ENCODE data around the gene SCIN. TPM values are rescaled to one million over a fixed set of nuclear protein-coding genes. Genes with fewer than 3 reads are reported as not detected.
A peak's percentile ranks its signal among the peaks of the same experiment; 100 is the strongest.

The SCIN gene
- total RNA-seq, 1 experiment from 2014 or later: 0.37 TPM

DNA sequence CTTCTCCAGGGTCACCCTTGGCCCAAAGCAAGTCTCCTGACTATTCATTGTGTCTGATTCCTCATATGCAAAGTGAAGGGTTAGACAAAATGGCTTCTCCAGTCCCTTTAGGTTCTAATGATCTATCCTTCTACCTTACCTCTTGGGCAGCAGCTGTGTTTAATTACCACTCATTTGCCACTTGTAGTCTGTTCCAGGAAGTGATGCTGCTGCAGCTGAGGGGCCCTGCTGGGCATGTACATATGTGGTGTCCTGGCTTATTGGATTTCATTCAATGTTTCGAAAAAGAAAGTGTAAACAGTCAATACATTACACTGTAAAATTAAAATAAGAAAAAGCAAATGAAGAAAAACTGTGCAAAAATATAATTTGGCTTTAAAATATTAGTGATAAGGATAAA is 36.6 kb downstream of the SCIN start:
- Histone ChIP-seq H3K27me3 (replicated peaks) (0 out of 2 replicates have a peak, but pooled peaks cover 3% of the 10 kb centered on the region), H3K36me3 (no peaks in the 10 kb centered on the region), H3K27ac (no peak overlapping the region), H3K4me3 (no peak overlapping the region), H3K9me3 (replicated peaks) (no peaks in the 10 kb centered on the region), H3K4me1 (replicated peaks) (no peaks in the 10 kb centered on the region)
- DNase-seq (ENCODE audit: low read depth in 1 of 2, low spot score in 2 of 2): no peak

DNA sequence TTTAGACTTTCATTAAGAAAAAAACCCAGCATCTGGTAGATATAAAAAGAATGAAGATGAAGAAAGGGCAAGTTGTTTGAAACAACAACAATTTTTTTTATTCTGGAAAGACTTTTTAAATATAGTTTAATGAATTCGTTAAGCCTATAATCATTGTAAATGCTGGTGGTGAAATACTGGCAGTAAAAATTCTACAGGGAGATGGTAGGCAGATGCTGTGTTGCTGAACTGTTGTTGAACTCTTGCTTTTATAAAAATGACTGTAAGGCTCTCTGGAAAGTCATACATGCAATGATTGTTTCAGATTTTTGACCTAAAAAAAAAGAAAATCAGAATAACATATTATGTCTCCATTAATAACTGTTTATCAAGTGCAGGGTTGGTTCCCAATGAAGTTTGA is 39.0 kb downstream of the SCIN start:
- Histone ChIP-seq H3K4me1 (replicated peaks) (no peaks in the 10 kb centered on the region), H3K27me3 (replicated peaks) (0 out of 2 replicates have a peak, but pooled peaks cover 3% of the 10 kb centered on the region), H3K9me3 (replicated peaks) (no peaks in the 10 kb centered on the region), H3K36me3 (no peaks in the 10 kb centered on the region), H3K27ac (no peak overlapping the region), H3K4me3 (no peak overlapping the region)
- DNase-seq (ENCODE audit: low read depth in 1 of 2, low spot score in 2 of 2): no peak

DNA sequence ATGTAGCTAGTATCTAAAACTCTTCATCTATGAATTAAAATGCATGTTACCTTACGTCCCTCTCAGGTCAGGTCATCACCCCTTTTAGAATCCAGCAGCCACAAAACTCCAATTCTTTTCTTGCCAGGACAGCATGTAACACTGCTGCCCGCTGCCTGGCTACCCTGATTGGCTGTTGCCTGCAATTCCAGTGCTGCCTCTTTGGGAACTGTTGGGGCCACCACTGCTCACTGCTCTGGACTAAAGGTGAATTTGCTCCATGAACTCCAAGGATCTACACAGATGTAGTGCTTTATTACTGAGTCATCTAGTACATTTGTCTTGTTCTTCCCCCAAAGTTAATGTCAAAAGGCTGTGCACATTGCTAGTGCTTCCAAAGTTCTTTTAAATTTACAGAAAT is 40.4 kb downstream of the SCIN start:
- Histone ChIP-seq H3K4me3 (no peak overlapping the region), H3K9me3 (replicated peaks) (no peaks in the 10 kb centered on the region), H3K27ac (no peak overlapping the region), H3K4me1 (replicated peaks) (no peaks in the 10 kb centered on the region), H3K27me3 (replicated peaks) (0 out of 2 replicates have a peak, but pooled peaks cover 3% of the 10 kb centered on the region), H3K36me3 (no peaks in the 10 kb centered on the region)
- no peak for DNase-seq (ENCODE audit: low read depth in 1 of 2, low spot score in 2 of 2)

DNA sequence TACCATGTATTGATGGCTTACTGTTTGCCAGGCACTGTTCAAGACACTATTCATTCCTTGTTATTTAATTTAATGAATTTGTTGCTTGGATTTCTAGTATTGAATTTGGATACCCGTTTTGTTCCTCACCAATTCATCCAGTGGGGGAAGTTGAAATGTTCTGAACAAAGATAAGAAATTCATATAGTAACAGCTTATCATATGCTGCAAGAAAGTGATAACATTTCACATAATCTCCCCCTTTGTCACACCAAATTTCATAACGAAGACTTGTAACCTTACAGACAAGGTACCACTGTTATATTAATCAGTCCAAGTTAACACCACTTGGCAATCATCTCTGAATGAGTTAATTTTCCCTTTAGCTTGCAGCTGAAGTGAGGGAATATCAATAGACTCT is 42.1 kb downstream of the SCIN start:
- Histone ChIP-seq H3K9me3 (replicated peaks) (no peaks in the 10 kb centered on the region), H3K36me3 (no peaks in the 10 kb centered on the region), H3K4me3 (no peak overlapping the region), H3K27ac (no peak overlapping the region), H3K4me1 (replicated peaks) (no peaks in the 10 kb centered on the region), H3K27me3 (replicated peaks) (0 out of 2 replicates have a peak, but pooled peaks cover 3% of the 10 kb centered on the region)
- DNase-seq (ENCODE audit: low read depth in 1 of 2, low spot score in 2 of 2): no peak

DNA sequence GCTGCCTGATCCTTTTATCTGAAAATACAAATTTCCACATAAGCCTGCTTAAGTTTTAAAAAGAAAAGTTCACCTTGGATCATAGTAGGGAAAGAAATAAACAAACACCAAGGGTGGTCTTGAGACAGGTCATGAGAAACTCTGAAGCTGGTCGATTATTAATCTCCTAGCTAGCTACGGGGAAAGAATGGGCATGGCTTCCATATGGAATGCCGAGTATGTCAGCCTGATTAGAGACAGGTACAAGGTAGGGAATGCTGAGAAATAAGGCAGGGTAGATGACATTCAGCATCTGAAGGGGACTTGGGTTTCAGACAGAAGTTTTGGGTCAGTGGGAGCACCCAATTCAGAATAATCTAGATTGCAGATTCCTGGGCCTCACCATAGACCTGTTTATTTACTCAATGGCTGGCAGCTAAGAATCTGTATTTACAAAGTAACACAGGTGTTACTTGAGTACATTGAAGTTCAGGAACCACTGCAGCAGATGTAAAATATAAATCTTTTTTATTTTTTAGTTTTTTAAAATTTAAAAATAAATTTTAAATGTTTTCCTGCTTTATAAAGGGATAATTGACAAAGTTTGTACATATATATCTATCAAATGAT is 49.0 kb downstream of the SCIN start:
- Histone ChIP-seq H3K36me3 (no peaks in the 10 kb centered on the region), H3K27me3 (replicated peaks) (no peaks in the 10 kb centered on the region), H3K27ac (no peak overlapping the region), H3K9me3 (replicated peaks) (no peaks in the 10 kb centered on the region), H3K4me3 (no peak overlapping the region), H3K4me1 (replicated peaks) (peaks cover 21% of the 10 kb centered on the region)
- no peak for DNase-seq (ENCODE audit: low read depth in 1 of 2, low spot score in 2 of 2)

DNA sequence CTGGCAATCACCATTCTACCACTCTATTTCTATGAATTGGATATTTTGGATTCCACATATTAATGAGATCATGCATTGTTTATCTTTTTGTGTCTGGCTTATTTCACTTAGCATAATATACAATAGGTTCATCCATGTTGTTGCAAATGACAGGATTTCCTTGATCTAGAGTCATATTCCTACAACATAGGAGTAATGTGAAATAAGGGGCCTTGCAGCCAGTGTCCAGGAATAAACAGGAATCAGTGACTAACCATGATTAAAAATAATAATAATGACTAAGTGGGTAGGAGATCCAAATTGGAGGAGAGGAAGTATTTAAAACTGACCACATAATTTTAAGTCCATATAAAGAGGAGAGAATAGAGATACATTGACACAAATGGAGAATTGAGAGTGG is 49.9 kb downstream of the SCIN start:
- no peak for DNase-seq (ENCODE audit: low read depth in 1 of 2, low spot score in 2 of 2)
- Histone ChIP-seq H3K4me3 (no peak overlapping the region), H3K36me3 (no peaks in the 10 kb centered on the region), H3K27ac (no peak overlapping the region), H3K4me1 (replicated peaks) (peaks cover 21% of the 10 kb centered on the region), H3K27me3 (replicated peaks) (no peaks in the 10 kb centered on the region), H3K9me3 (replicated peaks) (no peaks in the 10 kb centered on the region)

DNA sequence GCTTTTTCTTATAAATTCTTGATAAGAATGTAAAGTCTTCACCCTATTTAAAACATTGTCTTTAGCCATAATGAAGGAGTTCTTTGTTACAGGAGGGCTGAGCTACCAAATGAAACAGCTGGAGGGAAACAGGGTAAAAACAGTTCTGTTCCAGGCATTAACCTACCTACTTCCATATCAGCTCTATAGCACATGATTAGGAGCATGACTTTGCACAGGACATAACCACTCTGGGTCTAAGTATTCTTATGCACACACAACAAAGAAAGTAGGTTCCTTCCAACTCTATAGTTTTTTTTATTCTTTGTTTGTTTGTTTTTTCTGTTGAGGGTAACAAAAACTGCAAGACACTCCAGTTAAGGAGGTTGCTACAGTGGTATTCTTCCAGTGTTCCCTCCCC is 52.7 kb downstream of the SCIN start:
- Histone ChIP-seq H3K4me3 (no peak overlapping the region), H3K4me1 (replicated peaks) (peaks cover 21% of the 10 kb centered on the region), H3K27ac (no peak overlapping the region), H3K9me3 (replicated peaks) (no peaks in the 10 kb centered on the region), H3K27me3 (replicated peaks) (no peaks in the 10 kb centered on the region), H3K36me3 (no peaks in the 10 kb centered on the region)
- no peak for DNase-seq (ENCODE audit: low read depth in 1 of 2, low spot score in 2 of 2)

DNA sequence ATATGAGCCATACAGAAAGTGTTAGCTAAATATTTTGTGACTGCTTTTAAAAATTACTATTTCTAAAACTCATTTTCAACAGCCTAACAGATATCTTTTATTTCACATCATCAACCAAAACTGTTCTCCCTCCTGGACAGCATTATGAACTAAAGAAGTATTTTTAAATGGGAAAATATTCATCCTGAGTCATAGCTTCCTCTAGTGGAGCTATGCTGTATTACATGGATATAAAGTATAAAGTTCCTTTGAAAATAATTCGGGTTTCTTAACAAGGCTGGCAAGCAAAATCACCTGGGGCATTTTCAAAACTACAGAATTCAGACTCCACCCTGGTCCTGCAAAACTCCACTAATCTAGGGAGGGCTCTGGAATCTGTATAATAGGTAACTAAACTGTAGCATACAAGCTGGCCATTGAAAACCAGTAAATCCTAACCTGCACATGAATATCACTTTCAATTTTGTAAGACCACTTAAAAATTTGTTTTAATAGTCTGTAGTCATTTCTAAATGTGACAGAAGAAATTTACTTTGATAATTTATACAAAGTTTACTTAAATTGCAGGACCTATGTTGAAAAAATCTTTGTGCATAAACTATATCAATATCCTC is 53.5 kb downstream of the SCIN start:
- DNase-seq (ENCODE audit: low read depth in 1 of 2, low spot score in 2 of 2): peak in 1 of 2 experiments; percentile 27
- Histone ChIP-seq H3K36me3 (no peaks in the 10 kb centered on the region), H3K9me3 (replicated peaks) (no peaks in the 10 kb centered on the region), H3K4me3 (no peak overlapping the region), H3K27ac (no peak overlapping the region), H3K4me1 (replicated peaks) (peaks cover 17% of the 10 kb centered on the region), H3K27me3 (replicated peaks) (no peaks in the 10 kb centered on the region)

DNA sequence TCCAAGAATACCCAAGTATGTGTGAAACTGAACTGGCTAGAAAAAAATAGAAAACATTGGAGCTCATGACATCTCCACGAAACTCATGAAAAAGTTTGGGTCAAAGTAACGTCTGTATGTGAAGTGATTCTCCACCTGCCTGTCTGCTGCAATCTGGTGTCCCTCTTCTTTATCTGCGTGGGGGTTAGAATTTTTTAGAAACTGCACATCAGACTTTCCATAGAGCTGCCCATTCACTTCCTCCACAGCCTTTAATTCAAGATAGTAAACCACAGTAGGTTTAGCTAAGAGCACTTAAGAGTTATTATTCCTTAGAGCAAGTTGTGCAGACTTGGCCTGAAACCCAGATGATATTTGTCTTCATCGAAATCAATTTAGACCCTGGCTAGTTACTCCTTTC is 55.3 kb downstream of the SCIN start:
- no peak for DNase-seq (ENCODE audit: low read depth in 1 of 2, low spot score in 2 of 2)
- no peaks in the 10 kb centered on the region for H3K36me3 ChIP-seq
- H3K9me3 ChIP-seq (replicated peaks): no peaks in the 10 kb centered on the region
- H3K4me1 ChIP-seq (replicated peaks): peaks cover 2% of the 10 kb centered on the region; the same call in 1 of the 2 replicates
- no peak overlapping the region for H3K27ac ChIP-seq
- H3K4me3 ChIP-seq: no peak overlapping the region
- no peaks in the 10 kb centered on the region for H3K27me3 ChIP-seq (replicated peaks)

DNA sequence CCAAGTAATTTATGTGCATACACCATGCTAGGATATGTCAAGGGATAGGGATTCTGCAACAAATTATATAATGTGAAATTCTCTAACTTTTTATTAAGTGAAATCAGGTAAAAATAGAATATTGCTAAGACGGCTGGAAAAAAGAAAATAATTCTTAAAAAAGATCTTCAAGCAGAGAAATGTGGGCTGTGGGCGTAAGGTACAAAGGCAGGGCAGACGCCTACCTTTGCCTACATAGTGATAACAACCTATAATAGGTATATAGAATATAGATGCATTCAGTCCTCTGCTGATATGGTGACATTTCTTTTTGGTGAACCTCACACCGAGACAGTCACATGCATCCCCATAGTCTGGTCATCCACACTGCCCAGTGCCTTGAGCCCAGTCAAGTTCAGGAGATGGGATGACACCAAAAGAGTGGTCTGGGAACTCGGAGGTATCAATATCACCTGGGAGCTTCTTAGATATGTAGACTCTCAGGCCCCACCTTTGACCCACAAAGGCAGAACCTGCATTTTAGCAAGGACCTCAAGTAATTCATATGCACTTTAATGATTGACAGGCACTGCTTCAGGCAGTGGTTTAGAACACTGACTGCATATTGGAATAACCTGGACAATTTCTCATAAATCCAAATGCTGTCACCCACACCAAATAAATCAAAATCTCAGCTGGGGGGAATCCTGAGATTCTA is 59.4 kb downstream of the SCIN start:
- H3K27me3 ChIP-seq (replicated peaks): no peaks in the 10 kb centered on the region
- H3K4me1 ChIP-seq (replicated peaks): no peaks in the 10 kb centered on the region
- no peak overlapping the region for H3K27ac ChIP-seq
- DNase-seq (ENCODE audit: low read depth in 1 of 2, low spot score in 2 of 2): no peak
- H3K4me3 ChIP-seq: no peak overlapping the region
- no peaks in the 10 kb centered on the region for H3K36me3 ChIP-seq
- H3K9me3 ChIP-seq (replicated peaks): no peaks in the 10 kb centered on the region

DNA sequence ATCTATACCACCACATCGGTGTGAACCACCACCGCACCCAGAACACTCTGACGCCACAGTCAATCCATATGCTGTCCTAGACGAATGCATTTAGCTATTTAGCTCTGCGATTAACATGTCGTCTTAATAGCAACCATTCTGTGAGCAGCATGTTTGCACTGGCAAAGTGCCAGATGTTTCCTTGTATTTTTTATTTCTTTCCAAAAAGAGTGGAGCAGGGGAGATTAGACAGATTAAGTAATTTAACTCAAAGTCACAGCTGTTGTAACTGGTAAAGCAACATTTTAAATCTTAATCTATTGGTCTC is 59.9 kb downstream of the SCIN start:
- H3K4me3 ChIP-seq: no peak overlapping the region
- DNase-seq (ENCODE audit: low read depth in 1 of 2, low spot score in 2 of 2): no peak
- no peaks in the 10 kb centered on the region for H3K4me1 ChIP-seq (replicated peaks)
- no peaks in the 10 kb centered on the region for H3K27me3 ChIP-seq (replicated peaks)
- no peaks in the 10 kb centered on the region for H3K9me3 ChIP-seq (replicated peaks)
- no peaks in the 10 kb centered on the region for H3K36me3 ChIP-seq
- H3K27ac ChIP-seq: no peak overlapping the region

DNA sequence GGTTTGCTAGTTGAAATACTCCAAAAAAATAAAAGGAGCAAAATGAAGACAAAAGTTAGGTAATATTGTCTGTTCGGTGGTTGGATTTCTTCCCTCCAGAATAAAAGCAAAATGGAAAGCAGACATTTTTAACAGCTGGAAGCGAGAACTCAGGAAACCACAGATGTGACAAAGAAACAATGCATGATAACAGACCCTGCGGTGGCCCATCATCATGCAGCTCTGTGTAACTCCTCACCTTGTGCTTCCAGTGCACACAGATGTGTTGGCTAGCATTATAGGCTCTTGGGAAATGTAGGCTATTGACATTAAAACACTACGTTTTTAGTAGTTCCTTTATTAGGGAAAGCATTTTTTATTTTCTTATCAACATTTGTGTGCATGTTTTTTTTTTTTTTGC is 63.1 kb downstream of the SCIN start:
- Histone ChIP-seq H3K4me3 (no peak overlapping the region), H3K27me3 (replicated peaks) (no peaks in the 10 kb centered on the region), H3K9me3 (replicated peaks) (no peaks in the 10 kb centered on the region), H3K4me1 (replicated peaks) (no peaks in the 10 kb centered on the region; the same call in 1 of the 2 replicates), H3K36me3 (no peaks in the 10 kb centered on the region), H3K27ac (no peak overlapping the region)
- DNase-seq (ENCODE audit: low read depth in 1 of 2, low spot score in 2 of 2): no peak

DNA sequence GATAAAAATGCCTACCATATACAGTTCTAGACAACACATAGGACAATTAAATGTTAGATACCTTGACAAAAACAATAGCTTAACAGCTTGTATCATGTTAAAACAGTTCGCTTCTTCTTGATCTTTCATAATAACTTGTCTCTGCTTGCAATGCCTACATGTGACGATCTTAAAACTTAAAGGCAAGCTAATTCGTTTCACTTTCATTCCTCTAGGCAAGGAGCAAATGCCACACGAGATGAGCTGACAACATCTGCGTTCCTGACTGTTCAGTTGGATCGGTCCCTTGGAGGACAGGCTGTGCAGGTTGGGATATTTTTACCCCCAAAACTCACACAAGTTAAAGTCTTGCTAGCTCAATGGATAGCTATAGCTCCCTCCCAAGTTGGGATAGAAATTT is 65.3 kb downstream of the SCIN start:
- Histone ChIP-seq H3K9me3 (replicated peaks) (no peaks in the 10 kb centered on the region), H3K4me3 (peak overlapping the region; percentile 9), H3K27ac (no peak overlapping the region), H3K36me3 (no peaks in the 10 kb centered on the region), H3K4me1 (replicated peaks) (peaks cover 4% of the 10 kb centered on the region; the same call in 1 of the 2 replicates), H3K27me3 (replicated peaks) (no peaks in the 10 kb centered on the region)
- DNase-seq (ENCODE audit: low read depth in 1 of 2, low spot score in 2 of 2): peak in 1 of 2 experiments; percentile 31

DNA sequence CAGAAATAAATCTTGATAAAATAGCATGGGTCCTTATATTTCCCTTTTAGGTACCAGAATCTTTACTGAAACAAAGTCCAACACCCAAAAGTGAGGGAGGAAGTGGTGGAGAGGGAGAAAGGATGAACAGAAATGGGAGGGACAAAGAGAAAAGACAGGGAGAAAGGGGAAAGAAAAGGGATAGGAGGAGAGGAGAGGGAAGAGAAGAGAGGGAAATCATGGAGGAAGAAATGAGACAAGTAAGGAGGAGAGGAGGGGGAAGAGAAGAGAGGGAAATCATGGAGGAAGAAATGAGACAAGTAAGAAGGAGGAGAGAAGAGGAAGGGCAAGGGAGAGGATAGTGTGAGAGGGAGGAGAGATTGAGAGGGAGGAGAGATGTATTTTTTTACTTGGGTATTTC is 66.8 kb downstream of the SCIN start:
- Histone ChIP-seq H3K4me1 (replicated peaks) (peaks cover 4% of the 10 kb centered on the region; the same call in 1 of the 2 replicates), H3K36me3 (no peaks in the 10 kb centered on the region), H3K9me3 (replicated peaks) (no peaks in the 10 kb centered on the region), H3K4me3 (no peak overlapping the region), H3K27ac (no peak overlapping the region), H3K27me3 (replicated peaks) (no peaks in the 10 kb centered on the region)
- DNase-seq (ENCODE audit: low read depth in 1 of 2, low spot score in 2 of 2): no peak

Measured in SJSA1 (cell line).